Measurements from ENCODE around the gene AK5.

DNA sequence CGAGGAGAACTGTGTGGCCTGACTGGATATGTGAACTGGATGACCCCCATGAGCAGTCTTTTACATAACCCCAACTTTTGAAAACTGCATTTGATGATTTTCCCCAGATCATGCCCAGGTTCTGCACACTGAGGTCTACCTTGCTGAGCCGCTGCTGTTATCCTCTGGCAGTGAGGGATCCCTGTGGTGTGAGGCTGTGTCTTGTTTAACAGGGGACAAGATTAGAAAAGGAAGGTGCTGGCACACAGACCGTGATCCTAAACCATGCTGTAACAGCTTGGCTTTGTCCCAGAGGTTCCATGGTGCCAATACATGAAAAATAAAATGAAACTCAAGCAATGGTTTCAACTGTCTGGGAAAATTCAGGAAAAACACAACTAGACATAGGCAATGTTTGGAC lies 266.5 kb downstream of the AK5 start:
- TF ChIP-seq EZH2phosphoT487 (IDR thresholded peaks at IDR 0.05; ENCODE audit: unreplicated experiment) (no peak), POLR2AphosphoS5 (IDR thresholded peaks at IDR 0.05; ENCODE audit: low read depth) (no peak), CREB1 (CRISPR knock-in tag; IDR thresholded peaks at IDR 0.05; ENCODE audit: low read depth) (no peak)
- TF ChIP-seq, protein P1, sequence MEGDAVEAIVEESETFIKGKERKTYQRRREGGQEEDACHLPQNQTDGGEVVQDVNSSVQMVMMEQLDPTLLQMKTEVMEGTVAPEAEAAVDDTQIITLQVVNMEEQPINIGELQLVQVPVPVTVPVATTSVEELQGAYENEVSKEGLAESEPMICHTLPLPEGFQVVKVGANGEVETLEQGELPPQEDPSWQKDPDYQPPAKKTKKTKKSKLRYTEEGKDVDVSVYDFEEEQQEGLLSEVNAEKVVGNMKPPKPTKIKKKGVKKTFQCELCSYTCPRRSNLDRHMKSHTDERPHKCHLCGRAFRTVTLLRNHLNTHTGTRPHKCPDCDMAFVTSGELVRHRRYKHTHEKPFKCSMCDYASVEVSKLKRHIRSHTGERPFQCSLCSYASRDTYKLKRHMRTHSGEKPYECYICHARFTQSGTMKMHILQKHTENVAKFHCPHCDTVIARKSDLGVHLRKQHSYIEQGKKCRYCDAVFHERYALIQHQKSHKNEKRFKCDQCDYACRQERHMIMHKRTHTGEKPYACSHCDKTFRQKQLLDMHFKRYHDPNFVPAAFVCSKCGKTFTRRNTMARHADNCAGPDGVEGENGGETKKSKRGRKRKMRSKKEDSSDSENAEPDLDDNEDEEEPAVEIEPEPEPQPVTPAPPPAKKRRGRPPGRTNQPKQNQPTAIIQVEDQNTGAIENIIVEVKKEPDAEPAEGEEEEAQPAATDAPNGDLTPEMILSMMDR (conservative IDR thresholded peaks at IDR 0.05; ENCODE audit: low read depth in 2 of 2) = no peak

Measured in GM23338 (cell line).